OCI-M1 (cell line): ENCODE data around the gene PEPD.

ENCODE experiments used
- DNase-seq: peaks from one replicate; lab custom pipeline; 2025; lab: John Stamatoyannopoulos, UW

Gene PEPD

DNA sequence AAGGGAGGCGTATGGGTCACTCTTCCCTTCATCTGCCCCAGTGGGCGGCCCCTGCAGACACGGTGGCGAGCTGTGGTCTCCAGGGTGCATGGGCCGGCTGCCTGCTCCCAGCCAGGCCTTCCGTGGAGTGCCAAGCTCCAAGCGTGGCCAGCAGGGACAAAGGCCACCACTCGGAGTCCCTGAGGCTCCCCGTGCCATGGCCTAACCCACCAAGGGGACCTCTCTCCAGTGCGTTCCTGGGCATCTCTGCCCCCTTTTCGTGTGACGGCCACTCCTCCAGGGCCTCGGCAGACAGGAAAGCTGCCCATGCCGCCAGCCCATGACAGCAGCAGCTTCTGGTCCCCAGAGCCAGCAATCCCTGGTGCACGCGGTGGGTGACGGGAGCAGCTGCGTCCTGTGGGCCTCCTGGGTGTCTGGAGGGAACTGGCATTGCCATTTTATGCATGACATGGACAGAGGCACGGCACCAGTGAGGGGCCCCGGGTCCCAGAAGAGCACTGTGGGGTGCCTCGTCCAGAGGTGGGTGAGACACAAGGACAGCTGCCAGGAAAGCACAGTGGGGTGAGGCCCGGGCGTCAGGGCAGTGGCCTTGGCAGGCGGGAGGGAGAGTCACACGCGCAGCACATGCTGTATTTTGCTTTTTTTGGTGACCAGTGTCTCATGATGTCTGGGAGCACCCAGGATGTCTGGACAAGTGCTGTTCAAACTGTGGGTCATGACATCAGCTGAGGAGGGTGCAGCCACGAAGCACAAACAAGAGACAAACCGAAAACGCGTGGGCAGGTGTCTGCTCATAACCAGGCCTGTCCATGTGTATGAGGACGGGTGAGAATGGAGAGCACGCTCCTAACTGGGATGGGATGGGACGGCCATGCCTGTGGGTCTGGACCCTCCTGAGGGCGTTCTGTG, 115.8 kb downstream of the PEPD start:
- no peak for DNase-seq

- DNase-seq = no peak
These were observed 116.4 kb downstream of the PEPD start for GRCh38 chr19:33405254-33405552.

DNA sequence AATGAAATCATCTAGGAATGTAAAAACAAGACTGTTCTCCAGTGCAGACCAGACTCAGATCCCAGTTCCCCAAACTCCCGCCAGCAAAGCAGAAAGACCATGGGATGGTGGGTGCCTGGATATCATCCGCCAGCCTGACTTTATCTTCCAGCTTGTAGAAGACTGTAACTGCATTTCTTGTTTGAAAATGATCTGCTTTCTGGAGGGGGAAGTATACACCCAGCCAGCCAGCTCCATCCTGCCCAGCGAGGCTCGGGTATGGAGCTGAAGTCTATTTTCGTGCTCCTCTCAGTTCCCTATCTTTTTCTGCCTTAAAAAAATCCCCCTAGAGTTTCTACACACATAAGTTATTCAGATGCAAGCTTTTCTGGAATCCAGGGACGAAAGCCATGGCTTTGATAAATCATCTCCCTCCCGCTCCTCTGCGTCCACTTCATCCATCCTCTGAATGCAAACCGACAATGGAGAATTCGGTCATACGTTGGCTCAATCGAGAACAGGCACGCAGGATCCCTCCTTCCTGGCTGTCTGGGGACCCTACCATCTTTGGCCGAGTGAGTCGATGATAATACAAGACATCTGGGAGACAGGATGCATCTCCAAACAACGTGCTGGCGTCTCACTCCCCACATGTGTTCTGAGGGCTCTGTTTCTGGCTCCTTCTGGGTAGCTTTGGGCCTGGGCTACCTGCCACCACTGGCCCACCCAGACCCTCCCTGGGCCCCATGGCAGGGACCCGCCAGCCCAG, 116.9 kb downstream of the PEPD start:
- DNase-seq = no peak

- DNase-seq = no peak
These were observed 117.7 kb downstream of the PEPD start for GRCh38 chr19:33403973-33404304.

DNA sequence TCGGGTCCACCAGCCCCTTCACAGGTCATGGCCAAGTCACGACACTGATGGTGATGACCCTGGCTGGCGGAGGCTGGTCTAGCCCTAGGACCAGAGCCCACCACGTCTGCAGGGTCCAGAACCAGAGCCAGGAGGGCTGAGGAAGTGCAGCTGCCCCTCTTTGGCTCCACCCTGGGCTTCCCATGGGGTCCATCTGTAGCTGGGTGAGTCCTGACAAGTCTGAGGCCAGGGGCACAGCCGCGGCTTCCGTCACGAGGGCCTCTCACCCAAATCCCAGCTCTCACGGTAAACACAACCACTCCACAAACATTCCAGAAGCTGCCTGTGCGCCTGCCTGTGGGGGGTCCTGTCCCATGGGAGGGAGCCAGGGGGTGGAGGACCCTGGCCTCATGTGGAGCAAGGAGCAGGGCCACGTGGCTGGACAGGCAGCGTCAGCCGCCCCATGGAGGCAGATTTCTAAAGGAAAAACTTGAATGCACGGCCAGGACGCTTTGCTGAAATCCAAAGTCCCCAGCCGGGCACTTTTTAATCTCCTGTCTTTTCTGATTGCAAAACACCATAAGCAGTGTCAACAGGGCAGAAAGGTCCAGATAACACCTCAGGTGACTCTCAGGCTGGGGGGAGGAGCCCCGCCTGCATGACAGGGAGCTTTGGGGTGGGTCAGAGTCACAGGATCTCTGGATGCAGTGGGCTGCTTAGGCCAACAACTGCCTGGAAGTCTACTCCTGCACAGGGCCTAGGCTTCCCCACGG, 118.2 kb downstream of the PEPD start:
- no peak for DNase-seq

DNA sequence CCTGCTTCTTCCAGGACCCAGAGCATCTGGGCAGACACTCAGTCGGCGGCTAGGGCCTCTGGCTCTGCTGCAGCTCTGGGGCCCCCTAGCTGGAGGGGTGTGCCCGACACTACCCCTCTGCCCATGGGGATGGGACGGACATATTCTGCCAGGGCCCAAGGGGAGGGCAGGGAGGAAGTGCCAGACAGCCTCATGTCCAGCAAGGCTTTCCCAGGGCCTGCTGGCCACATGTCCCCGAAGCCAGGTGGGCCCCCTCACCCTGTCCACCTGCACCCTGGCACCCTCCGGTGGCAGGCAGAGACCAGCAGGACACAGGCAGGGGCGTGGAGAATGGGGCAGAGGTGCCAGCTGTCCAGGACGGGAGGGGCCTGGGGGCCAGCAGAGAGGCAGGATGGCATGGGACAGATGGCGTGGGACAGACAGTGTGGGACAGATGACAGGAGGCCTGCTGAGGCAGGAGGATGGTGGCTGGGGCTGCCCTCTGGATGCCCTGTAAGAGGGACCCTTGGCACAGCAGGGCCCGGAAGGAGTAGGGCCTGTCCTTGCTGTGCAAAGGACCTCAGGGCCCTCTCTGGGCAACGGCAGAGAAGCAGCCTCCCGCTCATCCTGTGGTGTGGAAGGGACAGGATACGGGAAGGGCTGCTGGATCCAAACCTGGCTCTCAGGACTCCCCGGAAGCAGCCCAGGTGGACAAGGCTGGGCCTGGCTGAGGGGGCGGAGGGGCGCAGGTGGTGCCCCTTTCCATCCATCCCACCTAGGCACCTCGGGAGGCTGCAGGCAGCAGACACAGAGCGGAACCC, 119.0 kb downstream of the PEPD start:
- no peak for DNase-seq

GRCh38 chr19:33401683-33402420, 119.7 kb downstream of the PEPD start:
- no peak for DNase-seq

DNA sequence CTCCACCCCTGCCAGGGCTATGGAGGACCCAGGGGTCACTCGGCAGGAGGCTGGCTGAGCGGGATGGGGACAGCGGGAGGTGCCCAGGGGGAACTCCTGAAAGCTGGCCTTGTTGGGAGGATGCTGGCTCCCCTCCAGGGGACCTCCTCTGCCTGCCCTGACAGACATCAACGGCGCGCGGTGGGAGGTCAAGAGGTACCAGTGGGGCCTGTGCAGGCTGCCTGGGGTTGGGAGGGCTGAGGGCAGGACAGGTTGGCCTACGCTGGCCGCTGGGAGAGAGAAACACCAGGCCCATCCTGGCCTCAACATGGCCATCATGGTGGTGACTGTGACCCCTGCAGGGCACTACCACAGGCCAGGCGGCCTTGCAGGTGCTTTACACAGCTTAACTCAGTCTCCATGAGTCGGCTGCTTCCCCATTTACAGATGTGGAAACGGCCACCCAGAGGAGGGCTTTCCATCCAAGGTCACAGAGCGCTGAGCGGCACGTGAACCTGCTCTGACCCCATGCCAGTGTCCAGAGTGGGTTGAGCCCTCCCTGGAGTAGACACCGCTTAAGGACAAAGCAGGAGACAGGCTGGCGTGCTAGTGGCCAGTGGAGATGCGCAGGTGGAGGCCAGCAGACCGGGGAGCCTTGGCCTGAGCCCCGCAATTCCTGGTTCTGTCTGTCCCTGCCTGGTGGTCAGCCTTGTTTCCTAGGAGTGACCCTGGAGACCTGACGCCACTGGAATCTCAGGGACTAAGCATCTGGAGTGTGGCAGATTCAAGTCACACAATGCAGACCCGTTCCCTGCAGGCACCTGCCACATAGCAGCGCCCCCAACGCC, 120.5 kb downstream of the PEPD start:
- DNase-seq = no peak

- DNase-seq = no peak
These were observed 121.6 kb downstream of the PEPD start for GRCh38 chr19:33399745-33400681.

DNA sequence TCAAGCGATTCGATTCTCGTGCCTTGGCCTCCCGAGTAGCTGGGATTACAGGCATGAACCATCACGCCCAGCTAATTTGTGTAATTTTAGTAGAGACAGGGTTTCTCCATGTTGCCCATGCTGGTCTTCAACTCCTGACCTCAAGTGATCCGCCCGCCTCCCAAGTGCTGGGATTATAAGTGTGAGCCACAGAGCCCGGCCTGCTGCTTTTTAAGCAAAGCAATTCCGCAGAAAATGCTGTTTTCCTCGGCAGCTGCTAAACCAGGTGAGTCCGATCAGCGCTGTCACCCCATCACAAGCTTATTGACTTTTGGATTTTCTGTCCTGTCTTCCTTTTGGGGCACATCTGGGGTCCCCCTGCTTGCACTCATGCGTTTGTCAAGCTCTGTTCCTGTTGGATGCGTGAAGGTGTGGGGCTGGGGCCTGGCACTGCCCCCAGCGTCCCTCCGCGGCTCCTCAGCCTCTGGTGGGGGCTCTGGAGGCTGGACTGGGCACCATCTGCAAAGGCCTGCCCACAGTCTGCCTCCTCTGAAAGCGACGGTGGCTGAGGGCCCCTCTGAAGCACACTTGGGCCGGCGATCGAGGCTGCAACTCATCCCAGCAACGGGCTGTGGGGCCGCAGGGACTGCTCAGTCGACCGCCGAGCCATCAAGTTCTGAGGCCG, 122.4 kb downstream of the PEPD start:
- DNase-seq = no peak

- DNase-seq = no peak
These were observed 123.1 kb downstream of the PEPD start for GRCh38 chr19:33398361-33399060.

DNA sequence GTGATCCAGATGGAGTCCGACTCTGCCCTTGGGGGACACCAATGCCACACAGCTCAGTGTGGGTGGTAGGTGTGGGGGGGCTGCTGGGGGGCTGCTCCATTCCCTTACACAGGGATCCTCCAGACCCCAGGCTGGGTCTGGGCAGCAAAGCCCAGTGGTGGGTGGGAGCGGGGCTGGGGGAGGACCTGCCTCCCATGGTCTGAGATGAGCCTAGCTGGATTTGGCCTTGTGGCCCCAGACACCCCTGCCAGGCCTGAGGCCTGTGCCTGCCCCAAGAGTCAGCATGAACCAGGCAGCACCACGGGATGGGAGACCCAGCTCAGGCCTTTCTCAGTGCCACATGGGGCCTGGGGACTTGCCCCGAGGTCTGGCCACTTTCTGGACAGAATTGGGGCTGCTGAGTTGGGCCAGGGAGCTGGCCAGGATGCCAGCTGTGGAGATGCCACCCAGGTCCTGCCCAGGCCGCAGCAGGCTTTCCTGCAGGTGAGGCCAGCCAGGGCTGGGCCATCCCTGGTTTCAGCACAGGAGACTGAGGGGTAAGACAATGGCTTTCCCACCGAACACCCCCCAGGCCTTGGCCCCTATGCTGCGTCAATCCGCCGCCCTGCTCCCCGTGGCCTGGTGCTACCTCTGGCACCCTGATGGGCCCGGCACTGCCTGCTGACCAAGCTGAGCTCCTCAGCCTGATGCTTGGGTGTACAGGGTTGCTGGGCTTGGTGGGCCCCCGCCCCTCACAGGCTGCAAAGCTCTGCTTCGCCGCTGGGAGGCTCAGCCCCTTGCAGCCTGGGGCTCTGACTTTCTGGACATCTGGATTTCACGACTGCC, 123.8 kb downstream of the PEPD start:
- DNase-seq = no peak

GRCh38 chr19:33396701-33397535, 124.7 kb downstream of the PEPD start:
- DNase-seq = no peak

DNA sequence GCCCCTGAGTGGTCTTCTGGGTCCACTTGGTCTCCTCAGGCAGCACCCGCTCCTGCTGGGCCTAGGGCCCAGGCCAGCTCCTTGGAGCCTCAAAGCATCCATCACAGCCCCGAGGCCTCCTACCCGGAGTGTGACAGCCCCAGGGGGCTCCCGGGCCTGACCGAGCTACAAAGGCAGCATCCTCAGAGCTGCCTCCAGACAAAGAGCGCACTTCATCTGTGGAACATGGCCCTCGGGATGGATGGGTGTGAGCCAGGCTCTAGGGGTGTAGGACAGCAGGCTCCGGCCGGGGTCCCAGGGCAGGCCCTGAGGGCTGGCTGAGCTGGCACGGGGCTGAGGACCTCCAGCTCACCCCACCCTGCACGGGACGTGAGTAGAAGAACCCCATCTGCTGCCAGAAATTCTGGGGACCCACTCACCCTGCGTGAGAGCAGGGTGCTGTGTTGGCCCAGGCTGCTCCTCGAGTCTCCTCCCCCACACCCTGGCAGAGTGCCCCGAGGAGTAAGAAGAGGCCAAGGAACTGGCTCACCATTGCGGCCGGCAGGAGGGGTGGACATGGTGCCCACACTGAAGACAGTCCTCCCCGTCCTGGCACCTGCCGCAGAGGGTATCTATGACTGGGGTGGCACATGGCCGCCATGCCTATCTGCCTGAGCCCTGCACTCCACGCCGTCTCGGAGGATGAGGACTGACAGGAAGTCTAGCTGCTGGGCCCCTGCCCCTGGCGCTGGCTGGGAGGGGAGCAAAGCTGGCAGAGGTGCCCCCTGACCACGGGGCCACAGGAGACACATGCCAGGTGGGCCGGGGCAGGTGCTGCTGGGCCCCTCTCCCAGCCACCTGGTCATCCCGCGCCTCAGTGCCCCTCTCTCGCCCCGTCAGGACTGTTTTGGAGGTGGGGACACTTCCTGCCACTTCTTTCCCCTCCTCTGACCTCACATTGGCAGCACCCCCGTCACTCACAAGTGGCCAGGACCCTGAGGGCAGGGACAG, 125.7 kb downstream of the PEPD start:
- no peak for DNase-seq
